Measurements from ENCODE around the gene SLC17A2. TPM values are rescaled to one million over a fixed set of nuclear protein-coding genes. Genes with fewer than 3 reads are reported as not detected.

The SLC17A2 gene
- total RNA-seq, 4 donors from 2014 or later = not detected

- DNase-seq = no peak
- H3K4me1 ChIP-seq = peaks cover 0 to 3% (median 0%) of the 10 kb centered on the region in 4 donors
- no peaks in the 10 kb centered on the region for H3K9me3 ChIP-seq
- H3K27ac ChIP-seq = no peak overlapping the region
- H3K27me3 ChIP-seq = no peaks in the 10 kb centered on the region
- in situ Hi-C loops (cut with MboI; ENCODE audit: low pct_ligation_motif_present in 1 of 4, low pct_unique_long_range_greater_than_20kb in 1 of 4, low sequenced_read_pairs in 3 of 4) (no loop called here), intact Hi-C loops (cut with DNase I; ENCODE audit: low total_unique reads) (no loop called here)
- no peak overlapping the region for H3K4me3 ChIP-seq
- H3K36me3 ChIP-seq = no peaks in the 10 kb centered on the region
- 67 to 74% methylated on average over 1 of the region's 1 CpG for WGBS, 2 donors (ENCODE audit: low coverage in 1 of 2)
- TF ChIP-seq EP300 (IDR thresholded peaks at IDR 0.05; ENCODE audit: low read depth) = no peak
- no peak for TF ChIP-seq POLR2A (IDR thresholded peaks at IDR 0.05)
- no peak for TF ChIP-seq POLR2AphosphoS5 (IDR thresholded peaks at IDR 0.05)
- TF ChIP-seq CTCF (IDR thresholded peaks at IDR 0.05) = no peak
Observed at GRCh38 chr6:25907475-25908014, 22.9 kb downstream of the SLC17A2 start.

- H3K36me3 ChIP-seq = no peaks in the 10 kb centered on the region
- H3K4me3 ChIP-seq = no peak overlapping the region
- no peaks in the 10 kb centered on the region for H3K27me3 ChIP-seq
- in situ Hi-C loops (cut with MboI; ENCODE audit: low pct_ligation_motif_present in 1 of 4, low pct_unique_long_range_greater_than_20kb in 1 of 4, low sequenced_read_pairs in 3 of 4) = no loop called here
- 92 to 100% methylated on average over 2 to 4 of the region's 4 CpGs for WGBS, 2 donors (ENCODE audit: low coverage in 1 of 2)
- intact Hi-C loops (cut with DNase I; ENCODE audit: low total_unique reads) = no loop called here
- H3K27ac ChIP-seq = no peak overlapping the region
- no peaks in the 10 kb centered on the region for H3K9me3 ChIP-seq
- H3K4me1 ChIP-seq = no peaks in the 10 kb centered on the region
- no peak for TF ChIP-seq POLR2AphosphoS5 (IDR thresholded peaks at IDR 0.05)
- no peak for TF ChIP-seq CTCF (IDR thresholded peaks at IDR 0.05)
- TF ChIP-seq POLR2A (IDR thresholded peaks at IDR 0.05) = no peak
- TF ChIP-seq EP300 (IDR thresholded peaks at IDR 0.05; ENCODE audit: low read depth) = no peak
- DNase-seq = no peak
Observed at GRCh38 chr6:25903467-25904099, 26.9 kb downstream of the SLC17A2 start.

- Histone ChIP-seq H3K27me3 (no peaks in the 10 kb centered on the region), H3K27ac (no peak overlapping the region), H3K4me1 (no peaks in the 10 kb centered on the region), H3K36me3 (no peaks in the 10 kb centered on the region), H3K9me3 (no peaks in the 10 kb centered on the region), H3K4me3 (no peak overlapping the region)
- TF ChIP-seq CTCF (IDR thresholded peaks at IDR 0.05) (no peak), EP300 (IDR thresholded peaks at IDR 0.05; ENCODE audit: low read depth) (no peak), POLR2A (IDR thresholded peaks at IDR 0.05) (no peak), POLR2AphosphoS5 (IDR thresholded peaks at IDR 0.05) (no peak)
- no peak for DNase-seq
- intact Hi-C loops (cut with DNase I; ENCODE audit: low total_unique reads) (no loop called here), in situ Hi-C loops (cut with MboI; ENCODE audit: low pct_ligation_motif_present in 1 of 4, low pct_unique_long_range_greater_than_20kb in 1 of 4, low sequenced_read_pairs in 3 of 4) (no loop called here)
- 93 to 100% methylated on average over 1 of the region's 1 CpG for WGBS, 2 donors (ENCODE audit: low coverage in 1 of 2)
Observed at GRCh38 chr6:25902071-25902470, 28.4 kb downstream of the SLC17A2 start.

GRCh38 chr6:25900843-25901242, 29.6 kb downstream of the SLC17A2 start:
- 94 to 100% methylated on average over 1 of the region's 1 CpG for WGBS, 2 donors (ENCODE audit: low coverage in 1 of 2)
- Histone ChIP-seq H3K27ac (no peak overlapping the region), H3K4me1 (no peaks in the 10 kb centered on the region), H3K27me3 (no peaks in the 10 kb centered on the region), H3K9me3 (no peaks in the 10 kb centered on the region), H3K36me3 (no peaks in the 10 kb centered on the region), H3K4me3 (no peak overlapping the region)
- DNase-seq = no peak
- intact Hi-C loops (cut with DNase I; ENCODE audit: low total_unique reads) (no loop called here), in situ Hi-C loops (cut with MboI; ENCODE audit: low pct_ligation_motif_present in 1 of 4, low pct_unique_long_range_greater_than_20kb in 1 of 4, low sequenced_read_pairs in 3 of 4) (no loop called here)
- TF ChIP-seq EP300 (IDR thresholded peaks at IDR 0.05; ENCODE audit: low read depth) (no peak), CTCF (IDR thresholded peaks at IDR 0.05) (no peak), POLR2AphosphoS5 (IDR thresholded peaks at IDR 0.05) (no peak), POLR2A (IDR thresholded peaks at IDR 0.05) (no peak)
